ENCODE measurements around the gene DCTPP1.

GRCh38 chr16:30418350-30419181, 11.3 kb downstream of the DCTPP1 start:
- TF ChIP-seq POLR2A (IDR thresholded peaks at IDR 0.05) (no peak), CTCF (IDR thresholded peaks at IDR 0.05) (no peak)
